ENCODE results near the gene NFATC2. TPM values are rescaled to one million over a fixed set of nuclear protein-coding genes. Genes with fewer than 3 reads are reported as not detected.

NFATC2 gene
- total RNA-seq, 1 donor from 2014 or later: 3.9 TPM

DNA sequence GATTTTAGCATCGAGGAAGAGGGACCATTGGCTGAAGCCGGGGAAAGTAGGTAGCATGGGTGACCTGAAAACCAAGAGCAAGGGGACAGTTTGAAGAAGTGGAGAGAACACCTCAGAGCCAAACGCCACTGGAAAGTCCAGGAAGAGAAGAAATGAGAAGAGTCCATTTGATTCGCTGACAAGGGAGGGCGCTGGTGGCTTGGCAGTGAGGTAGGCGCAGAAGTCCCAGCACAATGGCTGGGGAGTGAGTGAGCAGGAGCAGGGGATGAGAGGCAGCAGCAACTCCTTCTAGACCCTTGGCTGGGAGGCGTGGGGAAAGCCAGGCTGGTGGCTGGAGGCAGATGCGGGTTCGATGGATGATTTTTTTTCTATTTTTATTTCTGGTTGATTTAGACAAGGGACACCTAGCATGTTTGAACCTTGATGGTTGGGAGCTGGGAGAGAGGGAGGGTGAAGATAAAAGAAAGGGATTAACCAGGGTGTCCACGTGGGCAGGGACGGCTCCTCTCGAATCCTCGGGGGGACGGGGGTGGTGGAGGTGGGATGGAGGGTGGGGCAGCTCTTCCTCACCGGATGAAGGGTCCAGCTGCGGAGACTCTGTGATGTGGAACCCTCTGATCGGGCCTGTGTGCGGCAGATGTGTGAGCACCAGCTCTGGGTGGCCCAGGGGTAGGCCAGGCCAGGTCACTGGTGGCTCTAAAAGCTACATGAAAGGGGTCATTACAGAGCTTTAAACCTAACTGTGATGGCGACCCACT, 164.2 kb downstream of the NFATC2 start:
- DNase-seq (ENCODE audit: low read depth) (no peak), FAIRE-seq (no peak)
- Mint-ChIP-seq H3K27me3 (ENCODE audit: low read depth, unreplicated experiment) (peaks cover 8% of the 10 kb centered on the region), H3K36me3 (ENCODE audit: low read depth, unreplicated experiment) (peaks cover 6% of the 10 kb centered on the region), H3K4me1 (ENCODE audit: low read depth, unreplicated experiment) (peaks cover 2% of the 10 kb centered on the region), H3K9me3 (ENCODE audit: unreplicated experiment) (peaks cover 3% of the 10 kb centered on the region), H3K4me3 (ENCODE audit: unreplicated experiment) (no peak overlapping the region), H3K27ac (ENCODE audit: unreplicated experiment) (no peak overlapping the region)
- TF ChIP-seq, protein P1, sequence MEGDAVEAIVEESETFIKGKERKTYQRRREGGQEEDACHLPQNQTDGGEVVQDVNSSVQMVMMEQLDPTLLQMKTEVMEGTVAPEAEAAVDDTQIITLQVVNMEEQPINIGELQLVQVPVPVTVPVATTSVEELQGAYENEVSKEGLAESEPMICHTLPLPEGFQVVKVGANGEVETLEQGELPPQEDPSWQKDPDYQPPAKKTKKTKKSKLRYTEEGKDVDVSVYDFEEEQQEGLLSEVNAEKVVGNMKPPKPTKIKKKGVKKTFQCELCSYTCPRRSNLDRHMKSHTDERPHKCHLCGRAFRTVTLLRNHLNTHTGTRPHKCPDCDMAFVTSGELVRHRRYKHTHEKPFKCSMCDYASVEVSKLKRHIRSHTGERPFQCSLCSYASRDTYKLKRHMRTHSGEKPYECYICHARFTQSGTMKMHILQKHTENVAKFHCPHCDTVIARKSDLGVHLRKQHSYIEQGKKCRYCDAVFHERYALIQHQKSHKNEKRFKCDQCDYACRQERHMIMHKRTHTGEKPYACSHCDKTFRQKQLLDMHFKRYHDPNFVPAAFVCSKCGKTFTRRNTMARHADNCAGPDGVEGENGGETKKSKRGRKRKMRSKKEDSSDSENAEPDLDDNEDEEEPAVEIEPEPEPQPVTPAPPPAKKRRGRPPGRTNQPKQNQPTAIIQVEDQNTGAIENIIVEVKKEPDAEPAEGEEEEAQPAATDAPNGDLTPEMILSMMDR (IDR thresholded peaks at IDR 0.05; ENCODE audit: insufficient read depth, low read depth, low read length): no peak
- no peak for TF ChIP-seq EZH2 (IDR thresholded peaks at IDR 0.05; ENCODE audit: insufficient read depth, low read length)
- H3K4me2 ChIP-seq (ENCODE audit: low read length): no peak overlapping the region
- no peaks in the 10 kb centered on the region for H3K9me3 ChIP-seq (ENCODE audit: insufficient read depth, low read depth, low read length)
- H3K9ac ChIP-seq (ENCODE audit: low read length): no peak overlapping the region
- H3K27me3 ChIP-seq (ENCODE audit: insufficient read depth, low read length): no peaks in the 10 kb centered on the region
- H2AFZ ChIP-seq (ENCODE audit: low read depth, low read length): no peak overlapping the region
- H3K4me3 ChIP-seq (ENCODE audit: insufficient read depth, low read depth, low read length): no peak overlapping the region
- H3K36me3 ChIP-seq (ENCODE audit: insufficient read depth, low read length): no peaks in the 10 kb centered on the region
- no peaks in the 10 kb centered on the region for H3K79me2 ChIP-seq (ENCODE audit: insufficient read depth, low read length)
- no peaks in the 10 kb centered on the region for H3K4me1 ChIP-seq (ENCODE audit: insufficient read depth, low read length)
- no peaks in the 10 kb centered on the region for H4K20me1 ChIP-seq (ENCODE audit: insufficient read depth, low read length)
- no peak overlapping the region for H3K27ac ChIP-seq (ENCODE audit: low read depth, low read length)

DNA sequence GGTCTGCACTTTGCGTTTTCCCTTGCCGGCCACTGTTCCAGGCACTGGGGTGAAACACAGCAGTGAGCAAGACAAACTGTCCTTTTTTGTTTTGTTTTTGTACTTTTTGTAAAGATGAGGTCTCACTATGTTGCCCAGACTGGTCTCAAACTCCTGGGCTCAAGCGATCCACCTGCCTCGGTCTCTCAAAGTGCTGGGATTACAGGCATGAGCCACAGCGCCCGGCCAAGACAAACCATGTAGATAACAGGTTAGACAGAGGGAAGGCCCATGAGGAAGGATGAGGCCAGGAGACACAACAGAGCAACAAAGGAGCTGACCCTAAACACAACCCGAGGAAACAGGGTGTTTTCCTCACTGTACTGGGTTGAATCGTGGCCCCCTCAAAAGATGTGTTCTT, 165.4 kb downstream of the NFATC2 start:
- Histone ChIP-seq H3K4me2 (ENCODE audit: low read length) (no peak overlapping the region), H4K20me1 (ENCODE audit: insufficient read depth, low read length) (no peaks in the 10 kb centered on the region), H3K27ac (ENCODE audit: low read depth, low read length) (no peak overlapping the region), H3K27me3 (ENCODE audit: insufficient read depth, low read length) (no peaks in the 10 kb centered on the region), H3K79me2 (ENCODE audit: insufficient read depth, low read length) (no peaks in the 10 kb centered on the region), H3K9ac (ENCODE audit: low read length) (no peak overlapping the region), H3K4me3 (ENCODE audit: insufficient read depth, low read depth, low read length) (no peak overlapping the region), H3K36me3 (ENCODE audit: insufficient read depth, low read length) (no peaks in the 10 kb centered on the region), H3K4me1 (ENCODE audit: insufficient read depth, low read length) (peaks cover 5% of the 10 kb centered on the region), H2AFZ (ENCODE audit: low read depth, low read length) (no peak overlapping the region), H3K9me3 (ENCODE audit: insufficient read depth, low read depth, low read length) (no peaks in the 10 kb centered on the region)
- no peak overlapping the region for H3K27ac Mint-ChIP-seq (ENCODE audit: unreplicated experiment)
- H3K4me1 Mint-ChIP-seq (ENCODE audit: low read depth, unreplicated experiment): peaks cover 2% of the 10 kb centered on the region
- no peak overlapping the region for H3K4me3 Mint-ChIP-seq (ENCODE audit: unreplicated experiment)
- no peak for DNase-seq (ENCODE audit: low read depth)
- H3K9me3 Mint-ChIP-seq (ENCODE audit: unreplicated experiment): peaks cover 3% of the 10 kb centered on the region
- peaks cover 8% of the 10 kb centered on the region for H3K27me3 Mint-ChIP-seq (ENCODE audit: low read depth, unreplicated experiment)
- no peak for TF ChIP-seq EZH2 (IDR thresholded peaks at IDR 0.05; ENCODE audit: insufficient read depth, low read length)
- TF ChIP-seq, protein P1 (IDR thresholded peaks at IDR 0.05; ENCODE audit: insufficient read depth, low read depth, low read length): no peak
- H3K36me3 Mint-ChIP-seq (ENCODE audit: low read depth, unreplicated experiment): peaks cover 6% of the 10 kb centered on the region
- FAIRE-seq: no peak

DNA sequence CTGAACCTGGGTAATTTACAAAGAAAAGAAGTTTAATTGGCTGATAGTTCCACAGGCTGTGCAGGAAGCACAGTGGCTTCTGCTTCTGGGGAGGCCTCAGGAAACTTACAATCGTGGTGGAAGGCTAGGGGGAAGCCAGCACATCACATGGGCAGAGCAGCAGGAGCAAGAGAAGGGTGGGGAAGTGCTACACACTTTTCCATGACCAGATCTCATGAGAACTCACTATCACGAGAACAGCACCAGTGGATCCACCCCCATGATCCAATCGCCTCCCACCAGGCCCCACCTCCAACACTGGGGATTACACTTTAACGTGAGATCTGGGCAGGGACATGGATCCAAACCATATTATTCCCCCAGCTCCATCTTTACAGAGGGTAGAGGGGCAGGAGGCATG, 166.4 kb downstream of the NFATC2 start:
- Mint-ChIP-seq H3K4me3 (ENCODE audit: unreplicated experiment) (no peak overlapping the region), H3K36me3 (ENCODE audit: low read depth, unreplicated experiment) (peaks cover 6% of the 10 kb centered on the region), H3K4me1 (ENCODE audit: low read depth, unreplicated experiment) (peaks cover 2% of the 10 kb centered on the region), H3K9me3 (ENCODE audit: unreplicated experiment) (no peaks in the 10 kb centered on the region), H3K27ac (ENCODE audit: unreplicated experiment) (no peak overlapping the region), H3K27me3 (ENCODE audit: low read depth, unreplicated experiment) (peaks cover 5% of the 10 kb centered on the region)
- Histone ChIP-seq H3K36me3 (ENCODE audit: insufficient read depth, low read length) (no peaks in the 10 kb centered on the region), H3K9ac (ENCODE audit: low read length) (no peak overlapping the region), H4K20me1 (ENCODE audit: insufficient read depth, low read length) (no peaks in the 10 kb centered on the region), H3K27me3 (ENCODE audit: insufficient read depth, low read length) (no peaks in the 10 kb centered on the region), H2AFZ (ENCODE audit: low read depth, low read length) (no peak overlapping the region), H3K4me3 (ENCODE audit: insufficient read depth, low read depth, low read length) (no peak overlapping the region), H3K4me2 (ENCODE audit: low read length) (no peak overlapping the region), H3K27ac (ENCODE audit: low read depth, low read length) (no peak overlapping the region), H3K4me1 (ENCODE audit: insufficient read depth, low read length) (peaks cover 7% of the 10 kb centered on the region), H3K79me2 (ENCODE audit: insufficient read depth, low read length) (no peaks in the 10 kb centered on the region), H3K9me3 (ENCODE audit: insufficient read depth, low read depth, low read length) (no peaks in the 10 kb centered on the region)
- FAIRE-seq (no peak), DNase-seq (ENCODE audit: low read depth) (no peak)
- TF ChIP-seq, protein P1 (IDR thresholded peaks at IDR 0.05; ENCODE audit: insufficient read depth, low read depth, low read length): no peak
- TF ChIP-seq EZH2 (IDR thresholded peaks at IDR 0.05; ENCODE audit: insufficient read depth, low read length): no peak

Data from astrocyte (in vitro differentiated cells and primary cell).